Measurements from ENCODE around the gene OR2A5.

Gene OR2A5

GRCh38 chr7:144023171-144023827 lies 25.4 kb upstream of the OR2A5 start:
- TF ChIP-seq, protein P1, sequence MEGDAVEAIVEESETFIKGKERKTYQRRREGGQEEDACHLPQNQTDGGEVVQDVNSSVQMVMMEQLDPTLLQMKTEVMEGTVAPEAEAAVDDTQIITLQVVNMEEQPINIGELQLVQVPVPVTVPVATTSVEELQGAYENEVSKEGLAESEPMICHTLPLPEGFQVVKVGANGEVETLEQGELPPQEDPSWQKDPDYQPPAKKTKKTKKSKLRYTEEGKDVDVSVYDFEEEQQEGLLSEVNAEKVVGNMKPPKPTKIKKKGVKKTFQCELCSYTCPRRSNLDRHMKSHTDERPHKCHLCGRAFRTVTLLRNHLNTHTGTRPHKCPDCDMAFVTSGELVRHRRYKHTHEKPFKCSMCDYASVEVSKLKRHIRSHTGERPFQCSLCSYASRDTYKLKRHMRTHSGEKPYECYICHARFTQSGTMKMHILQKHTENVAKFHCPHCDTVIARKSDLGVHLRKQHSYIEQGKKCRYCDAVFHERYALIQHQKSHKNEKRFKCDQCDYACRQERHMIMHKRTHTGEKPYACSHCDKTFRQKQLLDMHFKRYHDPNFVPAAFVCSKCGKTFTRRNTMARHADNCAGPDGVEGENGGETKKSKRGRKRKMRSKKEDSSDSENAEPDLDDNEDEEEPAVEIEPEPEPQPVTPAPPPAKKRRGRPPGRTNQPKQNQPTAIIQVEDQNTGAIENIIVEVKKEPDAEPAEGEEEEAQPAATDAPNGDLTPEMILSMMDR (IDR thresholded peaks at IDR 0.05; ENCODE audit: low read depth, low read length, poor library complexity, severe bottlenecking), result no peak
- TF ChIP-seq EZH2phosphoT487 (IDR thresholded peaks at IDR 0.05; ENCODE audit: borderline replicate concordance, low read length), result no peak
- H3F3A ChIP-seq (ENCODE audit: control insufficient read depth, insufficient read depth), result no peaks in the 10 kb centered on the region

GRCh38 chr7:144024213-144024612 lies 24.5 kb upstream of the OR2A5 start:
- TF ChIP-seq EZH2phosphoT487 (IDR thresholded peaks at IDR 0.05; ENCODE audit: borderline replicate concordance, low read length), result no peak
- TF ChIP-seq, protein P1 (IDR thresholded peaks at IDR 0.05; ENCODE audit: low read depth, low read length, poor library complexity, severe bottlenecking), result no peak
- H3K4me2 ChIP-seq (ENCODE audit: low read length), result no peak overlapping the region
- H3K9me2 ChIP-seq (replicated peaks; ENCODE audit: control insufficient read depth, low read length), result no peaks in the 10 kb centered on the region
- no peak overlapping the region for H3K4me3 ChIP-seq (ENCODE audit: low read length)
- no peaks in the 10 kb centered on the region for H3K79me2 ChIP-seq (ENCODE audit: control insufficient read depth, low read length)
- no peak overlapping the region for H3K27ac ChIP-seq (ENCODE audit: low read depth, low read length)
- no peaks in the 10 kb centered on the region for H4K20me1 ChIP-seq (ENCODE audit: control insufficient read depth, insufficient read depth, low read depth, low read length)
- no peaks in the 10 kb centered on the region for H3F3A ChIP-seq (ENCODE audit: control insufficient read depth, insufficient read depth)
- H3K36me3 ChIP-seq (ENCODE audit: control insufficient read depth, low read length), result no peaks in the 10 kb centered on the region
- H3K9me3 ChIP-seq (ENCODE audit: control insufficient read depth, insufficient read depth, low read length), result no peaks in the 10 kb centered on the region
- 0 out of 2 replicates have a peak, but pooled peaks cover 3% of the 10 kb centered on the region for H3K27me3 ChIP-seq (ENCODE audit: control insufficient read depth, low read length)
- no peaks in the 10 kb centered on the region for H3K4me1 ChIP-seq (ENCODE audit: control insufficient read depth, low read length)

More at GRCh38 chr7:144023171-144023827, 25.4 kb upstream of the OR2A5 start:
- Histone ChIP-seq H3K4me2 (ENCODE audit: low read length) (no peak overlapping the region), H3K9me3 (ENCODE audit: control insufficient read depth, insufficient read depth, low read length) (no peaks in the 10 kb centered on the region), H4K20me1 (ENCODE audit: control insufficient read depth, insufficient read depth, low read depth, low read length) (no peaks in the 10 kb centered on the region), H3K4me3 (ENCODE audit: low read length) (no peak overlapping the region), H3K79me2 (ENCODE audit: control insufficient read depth, low read length) (no peaks in the 10 kb centered on the region), H3K9me2 (replicated peaks; ENCODE audit: control insufficient read depth, low read length) (no peaks in the 10 kb centered on the region), H3K36me3 (ENCODE audit: control insufficient read depth, low read length) (no peaks in the 10 kb centered on the region), H3K4me1 (ENCODE audit: control insufficient read depth, low read length) (no peaks in the 10 kb centered on the region), H3K27me3 (ENCODE audit: control insufficient read depth, low read length) (0 out of 2 replicates have a peak, but pooled peaks cover 3% of the 10 kb centered on the region), H3K27ac (ENCODE audit: low read depth, low read length) (no peak overlapping the region)

- Histone ChIP-seq H3F3A (ENCODE audit: control insufficient read depth, insufficient read depth) (no peaks in the 10 kb centered on the region), H3K9me3 (ENCODE audit: control insufficient read depth, insufficient read depth, low read length) (no peaks in the 10 kb centered on the region), H3K4me1 (ENCODE audit: control insufficient read depth, low read length) (no peaks in the 10 kb centered on the region), H4K20me1 (ENCODE audit: control insufficient read depth, insufficient read depth, low read depth, low read length) (no peaks in the 10 kb centered on the region), H3K27ac (ENCODE audit: low read depth, low read length) (no peak overlapping the region), H3K4me2 (ENCODE audit: low read length) (no peak overlapping the region), H3K36me3 (ENCODE audit: control insufficient read depth, low read length) (no peaks in the 10 kb centered on the region), H3K27me3 (ENCODE audit: control insufficient read depth, low read length) (0 out of 2 replicates have a peak, but pooled peaks cover 3% of the 10 kb centered on the region), H3K9me2 (replicated peaks; ENCODE audit: control insufficient read depth, low read length) (no peaks in the 10 kb centered on the region), H3K4me3 (ENCODE audit: low read length) (no peak overlapping the region), H3K79me2 (ENCODE audit: control insufficient read depth, low read length) (no peaks in the 10 kb centered on the region)
- no peak for TF ChIP-seq EZH2phosphoT487 (IDR thresholded peaks at IDR 0.05; ENCODE audit: borderline replicate concordance, low read length)
- TF ChIP-seq, protein P1 (IDR thresholded peaks at IDR 0.05; ENCODE audit: low read depth, low read length, poor library complexity, severe bottlenecking), result no peak
Observed at GRCh38 chr7:144026203-144026883, 22.4 kb upstream of the OR2A5 start.
